Endothelial cell of umbilical vein (primary cell): ENCODE data around the gene SRRM3. TPM values are rescaled to one million over a fixed set of nuclear protein-coding genes. Genes with fewer than 3 reads are reported as not detected.

Experiments used
- BruUV-seq: library from RNA; stranded (reverse); fragments of 400-500 nt; replicated peaks from 2 replicates; lab custom pipeline; 2021; lab: Mats Ljungman, UMichigan
- CTCF ChIA-PET: fragments of 300-600, 350-600 bp; sonication (Branson Sonifier 250); formaldehyde crosslinking; loops from one replicate; lab custom pipeline; 2021; ENCODE audit warnings: antibody characterized with exemption, inconsistent platforms; lab: Charles Lee
- POLR2A ChIA-PET: fragments of 300-600, 350-600 bp; sonication (Branson Sonifier 250); formaldehyde crosslinking; loops from one replicate; lab custom pipeline; 2021; ENCODE audit warnings: antibody characterized with exemption, inconsistent platforms; lab: Charles Lee
- DNase-seq: peaks from one replicate; pipeline ENCODE4 v3.0.0-alpha.2; 2011; ENCODE audit warnings: low read depth, low spot score
- FAIRE-seq: peaks from 2 replicates; lab custom pipeline; 2011; peaks lifted over from hg19 to GRCh38; lab: Jason Lieb, UNC
- H2AFZ ChIP-seq: 2 replicates; pipeline ENCODE4 v1.6.0; 2012; ENCODE audit warnings: low read depth, low read length, control low read depth, inconsistent platforms
- H3K27ac ChIP-seq: 2 replicates; pipeline ENCODE4 v1.5.1; 2011; ENCODE audit warnings: low read depth, mild to moderate bottlenecking, control low read depth, low read length, moderate library complexity; ENCODE audit not compliant: insufficient read depth
- H3K27me3 ChIP-seq, 2 experiments: 2 replicates each; pipeline versions ENCODE4 v1.6.0 to v1.6.1; 2011; ENCODE audit warnings: low read length in 2 of 2, mixed read lengths in 1 of 2; ENCODE audit not compliant: control insufficient read depth in 2 of 2, insufficient read depth in 2 of 2
- H3K36me3 ChIP-seq, 2 experiments: 2 replicates in 1 of 2; 3 replicates in 1 of 2; pipeline ENCODE4 v1.5.1; 2011; ENCODE audit warnings: low read length in 2 of 2, mild to moderate bottlenecking in 1 of 2, moderate library complexity in 1 of 2; ENCODE audit not compliant: control insufficient read depth in 2 of 2, insufficient read depth in 2 of 2; ENCODE audit errors: extremely low read depth in 1 of 2
- H3K4me1 ChIP-seq: 3 replicates; pipeline ENCODE4 v1.5.1; 2011; ENCODE audit warnings: mild to moderate bottlenecking, low read length; ENCODE audit not compliant: control insufficient read depth, insufficient read depth; ENCODE audit errors: extremely low read depth
- H3K4me2 ChIP-seq: 2 replicates; pipeline ENCODE4 v1.6.1; 2011; ENCODE audit warnings: low read length, control low read depth, mixed read lengths; ENCODE audit not compliant: insufficient read depth
- H3K4me3 ChIP-seq, 3 experiments: fragments of 200-600 bp in 1 of 3; sonication (generic), shearing (Covaris generic) in 1 of 3; replicated peaks in 1 of 3; 2 replicates each; pipeline ENCODE4 v1.5.1; 2011 to 2016; ENCODE audit warnings: control low read depth in 3 of 3, low read length in 3 of 3, mild to moderate bottlenecking in 2 of 3, inconsistent platforms in 1 of 3, low read depth in 1 of 3, moderate library complexity in 1 of 3; ENCODE audit not compliant: insufficient read depth in 1 of 3
- H3K79me2 ChIP-seq: 2 replicates; pipeline ENCODE4 v1.6.0; 2012; ENCODE audit warnings: low read length, inconsistent platforms; ENCODE audit not compliant: control insufficient read depth, insufficient read depth
- H3K9ac ChIP-seq: replicated peaks from 2 replicates; pipeline ENCODE3; 2011; ENCODE audit warnings: low read length, control low read depth; ENCODE audit not compliant: insufficient read depth; ENCODE audit errors: extremely low read depth
- H3K9me1 ChIP-seq: replicated peaks from 3 replicates; pipeline ENCODE4 v1.6.0; 2011; ENCODE audit warnings: mild to moderate bottlenecking, low read length; ENCODE audit not compliant: control insufficient read depth, insufficient read depth; ENCODE audit errors: extremely low read depth
- H3K9me3 ChIP-seq: replicated peaks from 2 replicates; pipeline ENCODE4 v1.5.1; 2012; ENCODE audit warnings: low read length, inconsistent platforms; ENCODE audit not compliant: control insufficient read depth, insufficient read depth
- H4K20me1 ChIP-seq: replicated peaks from 2 replicates; pipeline ENCODE3; 2011; ENCODE audit warnings: mild to moderate bottlenecking, low read length; ENCODE audit not compliant: control insufficient read depth, insufficient read depth; ENCODE audit errors: extremely low read depth
- CTCF ChIP-seq, 2 donors: IDR thresholded peaks; 1 replicate in 1 of 2; 2 replicates in 1 of 2; pipeline ENCODE4 v1.5.1; 2011; ENCODE audit warnings: low read length in 2 of 2, mild to moderate bottlenecking in 2 of 2, moderate library complexity in 2 of 2, control low read depth in 1 of 2, inconsistent platforms in 1 of 2, low read depth in 1 of 2; ENCODE audit not compliant: insufficient read depth in 1 of 2; ENCODE audit errors: extremely low read depth in 1 of 2
- EZH2 ChIP-seq: IDR thresholded peaks from 2 replicates; pipeline ENCODE4 v1.6.1; 2012; ENCODE audit warnings: borderline replicate concordance, low read depth, mild to moderate bottlenecking, moderate library complexity, low read length, inconsistent platforms; ENCODE audit not compliant: severe bottlenecking
- FOS ChIP-seq: IDR thresholded peaks from 2 replicates; pipeline ENCODE4 v1.6.1; 2011; ENCODE audit warnings: mild to moderate bottlenecking, low read length, moderate library complexity, borderline replicate concordance; ENCODE audit not compliant: insufficient read depth
- GATA2 ChIP-seq: IDR thresholded peaks from 2 replicates; pipeline ENCODE4 v1.7.0; 2011; ENCODE audit warnings: low read depth, mild to moderate bottlenecking, moderate library complexity, mixed read lengths, low read length; ENCODE audit not compliant: insufficient read length, insufficient read depth
- JUN ChIP-seq: IDR thresholded peaks from 2 replicates; pipeline ENCODE4 v1.6.1; 2011; ENCODE audit warnings: borderline replicate concordance, low read depth; ENCODE audit not compliant: insufficient read length, insufficient read depth
- MAX ChIP-seq: IDR thresholded peaks from 2 replicates; pipeline ENCODE4 v1.6.1; 2011; ENCODE audit not compliant: insufficient read depth, insufficient read length
- MYC ChIP-seq: IDR thresholded peaks from one replicate; pipeline ENCODE4 v1.6.1; 2011; ENCODE audit warnings: mild to moderate bottlenecking, low read depth, low read length
- POLR2A ChIP-seq: IDR thresholded peaks from 2 replicates; pipeline ENCODE4 v1.6.1; 2012; ENCODE audit warnings: low read depth, mild to moderate bottlenecking, control low read depth, low read length
- POLR2AphosphoS5 ChIP-seq: IDR thresholded peaks from 2 replicates; pipeline ENCODE4 v1.6.1; 2012; ENCODE audit warnings: low read depth, mild to moderate bottlenecking, control low read depth, low read length, moderate library complexity; ENCODE audit not compliant: insufficient read depth
- dilution Hi-C: fragments of 300-500 bp; cut with MboI; formaldehyde crosslinking; loops from one replicate; pipeline ENCODE4 v1.15.0; 2019; ENCODE audit warnings: low sequenced_read_pairs; ENCODE audit not compliant: extremely low pct_ligation_motif_present
- intact Hi-C: fragments of 100-400 bp; cut with micrococcal nuclease; formaldehyde crosslinking; loops from one replicate; pipeline ENCODE4 v1.10.0; 2022
- polyA plus RNA-seq, 4 experiments: library from polyadenylated mRNA; depleted of rRNA in 3 of 4; stranded (reverse) in 3 of 4; unstranded in 1 of 4; fragments of >200 nt; gene quantifications; 2 replicates each; pipeline versions ENCODE4 v1.2.1 to v1.2.3, GENCODE V29; 2011 to 2012; ENCODE audit warnings: missing spikeins in 1 of 4
- total RNA-seq: library from RNA; stranded (reverse); gene quantifications from 2 replicates; pipeline ENCODE4 v1.2.3, GENCODE V29; 2021

The SRRM3 gene
- total and polyA plus RNA-seq, 2 donors (not counting 3 experiments of a cell fraction or from before 2014, with no cell fraction given), result 4.4 to 5.4 TPM

DNA sequence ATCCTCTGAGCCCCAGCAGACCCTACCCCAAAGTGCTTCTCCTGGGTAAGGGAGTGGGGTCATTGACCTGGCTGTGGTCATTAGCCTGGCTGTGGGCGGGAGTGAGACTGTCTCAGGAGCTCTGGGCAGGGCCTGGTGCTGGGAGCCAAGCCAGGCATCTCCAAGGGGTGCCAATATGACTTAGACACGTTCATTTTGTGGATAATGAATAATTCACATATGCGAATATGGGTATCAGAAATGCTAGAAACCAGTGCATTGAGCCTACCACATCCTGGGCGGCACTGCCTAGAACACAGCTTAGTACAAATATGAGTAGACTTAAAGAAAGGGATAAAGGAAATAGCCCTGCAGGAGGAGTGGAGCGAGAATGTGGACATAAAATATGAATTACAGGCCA is 14.4 kb upstream of the SRRM3 start:
- Histone ChIP-seq H3K9ac (no peak overlapping the region), H3K9me3 (no peaks in the 10 kb centered on the region), H3K9me1 (no peaks in the 10 kb centered on the region), H3K27ac (no peak overlapping the region), H3K4me3 (no peak overlapping the region), H3K79me2 (no peaks in the 10 kb centered on the region), H3K4me2 (no peak overlapping the region), H3K4me1 (no peaks in the 10 kb centered on the region), H4K20me1 (no peaks in the 10 kb centered on the region), H3K36me3 (no peaks in the 10 kb centered on the region), H2AFZ (no peak overlapping the region), H3K27me3 (peaks cover 0 to 4% of the 10 kb centered on the region in 2 experiments)
- intact Hi-C loops (no loop called here), dilution Hi-C loops (no loop called here)
- TF ChIP-seq MAX (no peak), CTCF (IDR thresholded peaks at IDR 0.05; ENCODE audit: extremely low read depth in 1 of 2, insufficient read depth in 1 of 2, low read depth in 1 of 2, low read length in 2 of 2) (no peak)
- no TSS peak for BruUV-seq
- POLR2A ChIA-PET, result no interaction called here
- no peak for DNase-seq
- CTCF ChIA-PET, result interaction anchor here (1.6 kb wide), 2 partner anchors 9 to 76 kb away, joined by 5 read pairs; no protein-coding TSS in a partner anchor
- no peak for FAIRE-seq

- Histone ChIP-seq H3K4me3 (no peak overlapping the region), H3K9me1 (no peaks in the 10 kb centered on the region), H3K36me3 (no peaks in the 10 kb centered on the region), H2AFZ (no peak overlapping the region), H3K27ac (no peak overlapping the region), H3K4me2 (no peak overlapping the region), H3K27me3 (peaks cover 0 to 4% of the 10 kb centered on the region in 2 experiments), H3K9ac (no peak overlapping the region), H3K4me1 (no peaks in the 10 kb centered on the region), H4K20me1 (no peaks in the 10 kb centered on the region), H3K79me2 (no peaks in the 10 kb centered on the region), H3K9me3 (no peaks in the 10 kb centered on the region)
- TF ChIP-seq POLR2A (no peak), EZH2 (no peak), GATA2 (no peak), POLR2AphosphoS5 (no peak), FOS (no peak), CTCF (IDR thresholded peaks at IDR 0.05; ENCODE audit: extremely low read depth in 1 of 2, insufficient read depth in 1 of 2, low read depth in 1 of 2, low read length in 2 of 2) (no peak), MYC (no peak), MAX (no peak), JUN (no peak)
- intact Hi-C loops (no loop called here), dilution Hi-C loops (no loop called here)
- DNase-seq, result no peak
- BruUV-seq, result no TSS peak
- ChIA-PET POLR2A (no interaction called here), CTCF (interaction anchor here (1.0 kb wide), 1 partner anchor 10 kb away, joined by 3 read pairs; no protein-coding TSS in a partner anchor)
- no peak for FAIRE-seq
Measured at GRCh38 chr7:76189276-76189675, 12.4 kb upstream of the SRRM3 start.
